ENCODE results near the gene EXOC5. TPM values are rescaled to one million over a fixed set of nuclear protein-coding genes. Genes with fewer than 3 reads are reported as not detected.

Gene EXOC5
- total RNA-seq, 1 donor from 2014 or later: 63.6 TPM

DNA sequence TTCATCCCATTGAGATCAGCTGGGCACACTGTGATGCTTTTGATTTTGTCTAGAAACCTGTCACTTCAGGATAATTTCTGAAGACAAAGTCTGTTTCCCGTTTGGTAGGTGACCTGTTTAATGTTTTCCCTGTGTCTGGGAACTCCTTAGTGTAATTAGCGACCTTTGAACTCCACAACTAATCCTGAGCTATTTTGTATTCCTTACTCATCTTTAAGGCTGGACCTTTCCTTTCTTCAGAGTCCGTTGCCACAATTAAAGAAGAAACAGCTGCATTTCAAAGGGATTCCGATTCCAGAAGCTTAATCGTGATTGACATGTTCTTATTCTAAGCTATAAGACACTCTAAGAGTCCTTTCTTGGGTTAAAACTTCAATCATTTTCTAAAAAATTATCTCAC, 22.0 kb upstream of the EXOC5 start:
- no peak for DNase-seq (ENCODE audit: extremely low spot score, unreplicated experiment)
- Mint-ChIP-seq H3K27ac (no peak overlapping the region), H3K27me3 (no peaks in the 10 kb centered on the region), H3K4me3 (no peak overlapping the region), H3K36me3 (peaks cover 5% of the 10 kb centered on the region), H3K9me3 (no peaks in the 10 kb centered on the region), H3K4me1 (ENCODE audit: unreplicated experiment) (no peaks in the 10 kb centered on the region)
- TF ChIP-seq, protein P1, sequence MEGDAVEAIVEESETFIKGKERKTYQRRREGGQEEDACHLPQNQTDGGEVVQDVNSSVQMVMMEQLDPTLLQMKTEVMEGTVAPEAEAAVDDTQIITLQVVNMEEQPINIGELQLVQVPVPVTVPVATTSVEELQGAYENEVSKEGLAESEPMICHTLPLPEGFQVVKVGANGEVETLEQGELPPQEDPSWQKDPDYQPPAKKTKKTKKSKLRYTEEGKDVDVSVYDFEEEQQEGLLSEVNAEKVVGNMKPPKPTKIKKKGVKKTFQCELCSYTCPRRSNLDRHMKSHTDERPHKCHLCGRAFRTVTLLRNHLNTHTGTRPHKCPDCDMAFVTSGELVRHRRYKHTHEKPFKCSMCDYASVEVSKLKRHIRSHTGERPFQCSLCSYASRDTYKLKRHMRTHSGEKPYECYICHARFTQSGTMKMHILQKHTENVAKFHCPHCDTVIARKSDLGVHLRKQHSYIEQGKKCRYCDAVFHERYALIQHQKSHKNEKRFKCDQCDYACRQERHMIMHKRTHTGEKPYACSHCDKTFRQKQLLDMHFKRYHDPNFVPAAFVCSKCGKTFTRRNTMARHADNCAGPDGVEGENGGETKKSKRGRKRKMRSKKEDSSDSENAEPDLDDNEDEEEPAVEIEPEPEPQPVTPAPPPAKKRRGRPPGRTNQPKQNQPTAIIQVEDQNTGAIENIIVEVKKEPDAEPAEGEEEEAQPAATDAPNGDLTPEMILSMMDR (conservative IDR thresholded peaks at IDR 0.05): no peak

DNA sequence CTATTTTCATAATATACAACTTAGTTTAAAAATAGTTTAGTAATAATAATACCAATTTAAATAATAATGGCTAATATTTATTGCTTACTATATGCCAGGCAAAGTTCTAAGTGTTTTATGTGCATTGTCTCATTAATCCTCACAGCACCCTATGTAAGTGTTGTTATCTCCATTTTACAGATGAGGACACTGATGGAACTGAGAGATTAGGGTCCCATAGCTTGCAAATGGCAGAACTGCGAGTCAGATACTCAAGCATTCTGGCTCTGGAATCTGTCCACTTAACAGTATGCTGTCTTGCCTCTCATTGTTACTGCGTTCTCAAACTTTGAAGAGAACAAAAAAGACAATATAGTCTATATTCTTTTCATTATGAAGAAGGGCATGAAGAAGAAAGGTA, 19.0 kb upstream of the EXOC5 start:
- H3K4me3 Mint-ChIP-seq: no peak overlapping the region
- no peaks in the 10 kb centered on the region for H3K4me1 Mint-ChIP-seq (ENCODE audit: unreplicated experiment)
- no peak for DNase-seq (ENCODE audit: extremely low spot score, unreplicated experiment)
- peaks cover 9% of the 10 kb centered on the region for H3K36me3 Mint-ChIP-seq
- no peaks in the 10 kb centered on the region for H3K27me3 Mint-ChIP-seq
- TF ChIP-seq, protein P1 (conservative IDR thresholded peaks at IDR 0.05): no peak
- no peak overlapping the region for H3K27ac Mint-ChIP-seq
- no peaks in the 10 kb centered on the region for H3K9me3 Mint-ChIP-seq

DNA sequence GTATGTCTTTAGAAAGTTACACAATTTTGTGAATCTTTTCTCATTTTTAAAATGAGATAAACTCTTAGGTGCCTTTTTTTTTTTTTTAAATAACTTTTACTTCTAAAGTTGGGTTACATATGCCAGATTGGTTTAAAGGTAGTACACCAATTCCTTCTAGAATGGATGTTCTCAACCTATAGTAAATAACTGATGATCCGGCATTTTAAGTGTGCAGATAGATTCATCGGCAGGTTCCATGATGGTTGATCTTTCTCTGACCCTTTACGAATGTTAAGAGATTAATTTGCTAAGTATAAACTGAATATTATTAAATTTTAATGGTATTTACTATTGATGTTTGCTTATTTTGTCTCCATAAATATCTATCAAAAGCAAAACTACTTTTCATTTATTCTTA, 8.4 kb upstream of the EXOC5 start:
- no peaks in the 10 kb centered on the region for H3K4me1 Mint-ChIP-seq (ENCODE audit: unreplicated experiment)
- no peaks in the 10 kb centered on the region for H3K9me3 Mint-ChIP-seq
- H3K27ac Mint-ChIP-seq: no peak overlapping the region
- H3K36me3 Mint-ChIP-seq: peaks cover 6% of the 10 kb centered on the region
- TF ChIP-seq, protein P1 (conservative IDR thresholded peaks at IDR 0.05): no peak
- no peaks in the 10 kb centered on the region for H3K27me3 Mint-ChIP-seq
- no peak for DNase-seq (ENCODE audit: extremely low spot score, unreplicated experiment)
- H3K4me3 Mint-ChIP-seq: no peak overlapping the region

DNA sequence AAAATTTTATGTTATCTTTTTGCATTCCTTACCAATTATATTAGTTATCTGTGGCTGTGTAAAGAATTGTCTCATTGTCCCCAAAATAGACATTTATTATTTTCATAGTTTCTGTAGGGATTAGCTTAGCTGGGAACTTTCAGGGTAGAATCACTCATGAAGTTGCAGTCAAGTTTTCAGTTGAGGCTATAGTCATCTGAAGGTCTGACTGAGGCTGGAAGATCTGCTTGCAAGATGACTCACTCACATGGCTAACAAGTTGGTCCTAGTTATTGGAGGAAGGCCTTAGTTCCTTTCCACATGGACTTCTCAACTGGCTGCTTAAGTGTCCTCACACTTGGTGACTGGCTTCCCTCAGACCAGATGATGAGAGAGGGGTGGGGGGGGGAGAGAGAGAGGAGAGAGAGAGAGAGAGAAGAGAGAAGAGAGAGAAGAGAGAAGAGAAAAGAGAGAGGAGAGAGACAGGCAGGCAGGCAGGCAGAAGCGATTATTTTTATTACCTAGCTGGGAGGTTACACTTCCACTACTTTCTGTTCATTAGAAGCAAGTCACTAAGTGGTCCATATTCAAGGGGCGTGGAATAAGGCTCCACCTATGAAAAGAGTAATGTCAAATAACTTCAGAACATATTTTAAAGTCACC, 6.4 kb upstream of the EXOC5 start:
- Mint-ChIP-seq H3K27ac (no peak overlapping the region), H3K9me3 (no peaks in the 10 kb centered on the region), H3K36me3 (peaks cover 15% of the 10 kb centered on the region), H3K4me3 (no peak overlapping the region), H3K4me1 (ENCODE audit: unreplicated experiment) (peaks cover 11% of the 10 kb centered on the region), H3K27me3 (no peaks in the 10 kb centered on the region)
- TF ChIP-seq, protein P1 (conservative IDR thresholded peaks at IDR 0.05): no peak
- no peak for DNase-seq (ENCODE audit: extremely low spot score, unreplicated experiment)

DNA sequence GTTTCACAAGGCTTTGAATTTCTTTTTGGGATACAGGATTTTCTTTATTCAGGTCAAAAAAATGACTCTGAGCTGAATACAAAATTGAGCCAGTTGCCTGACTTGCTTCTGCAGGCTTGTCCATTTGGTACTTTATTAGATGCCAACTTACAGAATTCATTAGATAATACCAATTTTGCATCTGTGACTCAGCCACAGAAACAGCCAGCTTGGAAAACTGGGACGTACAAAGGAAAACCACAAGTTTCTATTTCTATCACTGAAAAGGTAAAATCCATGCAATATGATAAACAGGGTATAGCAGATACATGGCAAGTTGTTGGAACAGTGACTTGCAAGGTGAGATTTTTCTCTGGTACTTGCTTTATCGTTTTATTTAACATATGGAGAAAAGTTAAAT, 5.8 kb upstream of the EXOC5 start:
- no peak for DNase-seq (ENCODE audit: extremely low spot score, unreplicated experiment)
- no peaks in the 10 kb centered on the region for H3K27me3 Mint-ChIP-seq
- peaks cover 12% of the 10 kb centered on the region for H3K4me1 Mint-ChIP-seq (ENCODE audit: unreplicated experiment)
- TF ChIP-seq, protein P1 (conservative IDR thresholded peaks at IDR 0.05): no peak
- H3K36me3 Mint-ChIP-seq: peaks cover 16% of the 10 kb centered on the region
- H3K9me3 Mint-ChIP-seq: no peaks in the 10 kb centered on the region
- H3K4me3 Mint-ChIP-seq: no peak overlapping the region
- H3K27ac Mint-ChIP-seq: no peak overlapping the region

DNA sequence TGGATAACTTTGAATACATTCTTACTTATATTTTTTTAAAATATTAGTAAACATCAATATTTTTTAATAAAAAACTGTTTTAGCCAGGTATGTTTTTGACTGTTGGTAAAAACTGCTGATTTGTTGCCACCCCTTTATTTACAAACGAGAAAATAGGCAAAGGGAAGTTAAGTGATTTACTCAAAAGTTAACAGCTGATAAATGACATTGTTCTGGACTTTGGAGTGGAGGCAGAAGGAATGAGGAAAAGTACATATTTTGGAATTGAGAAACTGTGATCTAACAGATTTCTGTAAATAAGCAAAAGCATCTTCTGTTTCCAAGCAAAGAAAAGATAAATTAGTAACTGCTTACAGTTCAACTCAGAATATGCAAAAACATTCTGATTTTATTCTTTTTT, 4.5 kb upstream of the EXOC5 start:
- TF ChIP-seq, protein P1 (conservative IDR thresholded peaks at IDR 0.05): no peak
- DNase-seq (ENCODE audit: extremely low spot score, unreplicated experiment): no peak
- no peak overlapping the region for H3K27ac Mint-ChIP-seq

More for the DNA sequence above, 4.5 kb upstream of the EXOC5 start:
- no peaks in the 10 kb centered on the region for H3K27me3 Mint-ChIP-seq
- peaks cover 12% of the 10 kb centered on the region for H3K4me1 Mint-ChIP-seq (ENCODE audit: unreplicated experiment)
- H3K36me3 Mint-ChIP-seq: peaks cover 16% of the 10 kb centered on the region
- no peaks in the 10 kb centered on the region for H3K9me3 Mint-ChIP-seq
- no peak overlapping the region for H3K4me3 Mint-ChIP-seq
